Fibroblast of mammary gland (primary cell): Measurements from ENCODE around the gene PRSS53.

Experiments used
- DNase-seq: peaks from one replicate; pipeline ENCODE4 v3.0.0-alpha.2; 2010; ENCODE audit warnings: low read depth
- H3K4me3 ChIP-seq: 2 replicates; pipeline ENCODE4 v1.5.1; 2011; ENCODE audit warnings: low read depth, mild to moderate bottlenecking, low read length, moderate library complexity; ENCODE audit not compliant: control insufficient read depth
- TF ChIP-seq, protein P1 (sequence below): conservative IDR thresholded peaks from 2 replicates; pipeline ENCODE4 v1.5.1; 2011; ENCODE audit warnings: low read depth, low read length, inconsistent platforms; ENCODE audit not compliant: control insufficient read depth, insufficient read depth

The PRSS53 gene

DNA sequence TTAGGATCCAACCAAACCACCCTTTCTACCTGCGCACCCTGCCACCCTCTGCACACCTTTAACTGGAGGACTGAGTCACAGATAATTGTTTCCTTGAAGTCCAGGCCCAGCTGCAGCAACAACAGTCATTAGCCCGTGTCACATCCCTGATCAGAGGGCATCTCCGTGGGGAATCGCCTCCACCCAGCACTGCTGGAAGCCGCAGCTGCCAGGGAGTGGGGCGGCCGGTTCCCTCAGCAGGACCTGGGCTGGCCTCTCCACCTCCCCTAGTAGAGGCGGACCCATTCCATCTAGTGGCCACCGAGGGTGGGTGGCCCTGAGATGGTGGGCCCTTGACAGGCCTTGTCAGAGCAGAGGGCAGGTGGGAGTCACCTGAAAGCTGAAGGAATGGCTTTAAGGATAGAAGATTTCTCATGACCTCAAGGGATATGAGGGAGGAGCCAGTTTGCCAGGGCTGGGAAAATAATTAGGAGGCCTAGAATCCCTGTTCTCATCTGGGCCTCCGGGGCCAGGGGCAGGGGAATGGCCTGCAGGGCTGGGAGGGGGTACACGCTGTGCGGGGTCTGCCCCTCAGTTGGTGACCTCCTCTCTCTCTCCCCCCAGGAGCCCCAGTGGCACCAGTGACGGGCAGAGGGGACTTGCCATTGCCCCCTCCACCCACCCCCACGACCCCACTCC, 6.2 kb downstream of the PRSS53 start:
- no peak for DNase-seq
- no peak overlapping the region for H3K4me3 ChIP-seq

GRCh38 chr16:31081428-31082351, 7.1 kb downstream of the PRSS53 start:
- H3K4me3 ChIP-seq, result no peak overlapping the region
- TF ChIP-seq, protein P1, sequence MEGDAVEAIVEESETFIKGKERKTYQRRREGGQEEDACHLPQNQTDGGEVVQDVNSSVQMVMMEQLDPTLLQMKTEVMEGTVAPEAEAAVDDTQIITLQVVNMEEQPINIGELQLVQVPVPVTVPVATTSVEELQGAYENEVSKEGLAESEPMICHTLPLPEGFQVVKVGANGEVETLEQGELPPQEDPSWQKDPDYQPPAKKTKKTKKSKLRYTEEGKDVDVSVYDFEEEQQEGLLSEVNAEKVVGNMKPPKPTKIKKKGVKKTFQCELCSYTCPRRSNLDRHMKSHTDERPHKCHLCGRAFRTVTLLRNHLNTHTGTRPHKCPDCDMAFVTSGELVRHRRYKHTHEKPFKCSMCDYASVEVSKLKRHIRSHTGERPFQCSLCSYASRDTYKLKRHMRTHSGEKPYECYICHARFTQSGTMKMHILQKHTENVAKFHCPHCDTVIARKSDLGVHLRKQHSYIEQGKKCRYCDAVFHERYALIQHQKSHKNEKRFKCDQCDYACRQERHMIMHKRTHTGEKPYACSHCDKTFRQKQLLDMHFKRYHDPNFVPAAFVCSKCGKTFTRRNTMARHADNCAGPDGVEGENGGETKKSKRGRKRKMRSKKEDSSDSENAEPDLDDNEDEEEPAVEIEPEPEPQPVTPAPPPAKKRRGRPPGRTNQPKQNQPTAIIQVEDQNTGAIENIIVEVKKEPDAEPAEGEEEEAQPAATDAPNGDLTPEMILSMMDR, result no peak
- DNase-seq, result no peak

More for the DNA sequence above, 6.2 kb downstream of the PRSS53 start:
- TF ChIP-seq, protein P1, result no peak

- no peak overlapping the region for H3K4me3 ChIP-seq
- DNase-seq, result no peak
- TF ChIP-seq, protein P1, result no peak
Observed at GRCh38 chr16:31080756-31081419, 7.9 kb downstream of the PRSS53 start.

DNA sequence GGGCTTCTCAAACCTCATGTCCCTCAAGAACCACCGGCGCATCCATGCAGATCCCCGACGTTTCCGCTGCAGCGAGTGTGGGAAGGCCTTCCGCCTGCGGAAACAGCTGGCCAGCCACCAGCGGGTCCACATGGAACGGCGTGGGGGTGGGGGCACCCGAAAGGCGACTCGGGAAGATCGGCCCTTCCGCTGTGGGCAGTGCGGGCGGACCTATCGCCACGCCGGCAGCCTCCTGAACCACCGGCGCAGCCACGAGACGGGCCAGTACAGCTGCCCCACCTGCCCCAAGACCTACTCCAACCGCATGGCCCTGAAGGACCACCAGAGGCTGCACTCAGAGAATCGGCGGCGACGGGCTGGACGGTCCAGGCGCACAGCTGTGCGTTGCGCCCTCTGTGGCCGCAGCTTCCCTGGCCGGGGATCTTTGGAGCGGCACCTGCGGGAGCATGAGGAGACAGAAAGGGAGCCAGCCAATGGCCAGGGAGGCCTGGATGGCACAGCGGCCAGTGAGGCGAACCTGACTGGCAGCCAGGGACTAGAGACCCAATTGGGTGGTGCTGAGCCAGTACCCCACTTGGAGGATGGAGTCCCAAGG, 8.6 kb downstream of the PRSS53 start:
- H3K4me3 ChIP-seq, result no peak overlapping the region
- no peak for DNase-seq
- TF ChIP-seq, protein P1, result no peak

- no peak overlapping the region for H3K4me3 ChIP-seq
- TF ChIP-seq, protein P1, result no peak
- DNase-seq, result no peak
Observed at GRCh38 chr16:31079342-31079944, 9.3 kb downstream of the PRSS53 start.
